Neural progenitor cell (in vitro differentiated cells): Measurements from ENCODE around the gene TSEN15.

Experiments used
- EZH2 ChIP-seq: fragments of 200-600 bp; sonication (generic); IDR thresholded peaks from 2 replicates; pipeline ENCODE4 v1.6.1; 2017; ENCODE audit warnings: antibody characterized with exemption, mild to moderate bottlenecking, moderate library complexity
- EZH2phosphoT487 ChIP-seq: fragments of 200-600 bp; sonication (generic); IDR thresholded peaks from 2 replicates; pipeline ENCODE4 v1.6.1; 2017; ENCODE audit warnings: antibody characterized with exemption
- TF ChIP-seq, protein P1 (sequence below): fragments of 200-600 bp; sonication (generic); IDR thresholded peaks from 2 replicates; pipeline ENCODE4 v1.5.1; 2017; ENCODE audit warnings: antibody characterized with exemption, mild to moderate bottlenecking

GRCh38 chr1:184072376-184072775, 20.8 kb downstream of the TSEN15 start:
- TF ChIP-seq, protein P1, sequence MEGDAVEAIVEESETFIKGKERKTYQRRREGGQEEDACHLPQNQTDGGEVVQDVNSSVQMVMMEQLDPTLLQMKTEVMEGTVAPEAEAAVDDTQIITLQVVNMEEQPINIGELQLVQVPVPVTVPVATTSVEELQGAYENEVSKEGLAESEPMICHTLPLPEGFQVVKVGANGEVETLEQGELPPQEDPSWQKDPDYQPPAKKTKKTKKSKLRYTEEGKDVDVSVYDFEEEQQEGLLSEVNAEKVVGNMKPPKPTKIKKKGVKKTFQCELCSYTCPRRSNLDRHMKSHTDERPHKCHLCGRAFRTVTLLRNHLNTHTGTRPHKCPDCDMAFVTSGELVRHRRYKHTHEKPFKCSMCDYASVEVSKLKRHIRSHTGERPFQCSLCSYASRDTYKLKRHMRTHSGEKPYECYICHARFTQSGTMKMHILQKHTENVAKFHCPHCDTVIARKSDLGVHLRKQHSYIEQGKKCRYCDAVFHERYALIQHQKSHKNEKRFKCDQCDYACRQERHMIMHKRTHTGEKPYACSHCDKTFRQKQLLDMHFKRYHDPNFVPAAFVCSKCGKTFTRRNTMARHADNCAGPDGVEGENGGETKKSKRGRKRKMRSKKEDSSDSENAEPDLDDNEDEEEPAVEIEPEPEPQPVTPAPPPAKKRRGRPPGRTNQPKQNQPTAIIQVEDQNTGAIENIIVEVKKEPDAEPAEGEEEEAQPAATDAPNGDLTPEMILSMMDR: no peak
- no peak for TF ChIP-seq EZH2
- no peak for TF ChIP-seq EZH2phosphoT487
